Effector CD8-positive, alpha-beta T cell (primary cell): ENCODE results near the gene NBL1.
A peak's percentile ranks its signal among the peaks of the same experiment; 100 is the strongest.

ENCODE experiments used
- DNase-seq: peaks from one replicate; lab custom pipeline; 2025; lab: John Stamatoyannopoulos, UW
- total RNA-seq, 4 experiments: gene quantifications; one replicate each; lab custom pipeline; 2026; lab: John Stamatoyannopoulos, UW

The NBL1 gene
- 12.5 to 23.6 (median 19.7) reads per million in 4 experiments for total RNA-seq

DNA sequence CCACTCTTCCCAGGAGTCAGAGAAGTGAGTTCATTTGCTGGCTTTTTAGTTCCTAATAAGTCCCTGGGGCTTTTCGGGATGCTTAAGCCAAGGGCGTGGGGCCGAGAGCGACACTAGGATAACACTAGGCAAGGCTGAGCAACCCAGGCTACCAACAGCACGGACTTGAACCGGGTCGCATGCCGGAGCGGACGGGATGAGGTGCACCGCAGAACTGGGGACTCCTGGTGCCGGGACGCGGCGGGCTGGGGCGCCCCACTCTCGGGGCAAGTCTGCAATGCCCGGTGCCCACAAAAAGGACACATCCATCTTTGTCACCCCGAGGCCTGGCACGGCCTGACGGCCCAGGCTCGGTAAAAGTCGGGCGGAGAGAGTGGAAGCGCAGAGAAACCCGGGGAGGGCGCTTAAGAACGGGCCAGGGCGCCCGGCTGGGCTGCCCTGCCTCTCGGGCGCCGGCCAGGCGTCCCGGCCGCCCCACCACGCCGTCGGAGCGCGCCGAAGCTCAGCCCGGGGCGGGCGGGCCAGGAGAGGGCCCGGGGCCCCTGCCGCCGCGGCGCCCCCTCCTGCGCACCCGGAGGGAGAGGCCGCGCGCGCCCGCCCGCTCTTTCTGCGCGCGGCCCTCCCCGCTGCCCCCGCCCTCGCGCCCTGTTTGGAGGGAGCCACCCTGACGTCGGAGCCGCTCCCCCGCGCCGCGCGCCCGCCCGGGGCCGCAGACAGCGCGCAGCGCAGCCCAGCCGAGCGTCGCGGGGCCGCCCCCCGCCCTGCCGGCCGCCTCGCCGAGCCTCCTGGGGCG is at the start of gene NBL1:
Gene NBL1 (plus strand): TSS at position 710 of the 793 bp plus-strand sequence. CDS start 10,720 bp downstream, outside the sequence.
- DNase-seq = peak; percentile 59

DNA sequence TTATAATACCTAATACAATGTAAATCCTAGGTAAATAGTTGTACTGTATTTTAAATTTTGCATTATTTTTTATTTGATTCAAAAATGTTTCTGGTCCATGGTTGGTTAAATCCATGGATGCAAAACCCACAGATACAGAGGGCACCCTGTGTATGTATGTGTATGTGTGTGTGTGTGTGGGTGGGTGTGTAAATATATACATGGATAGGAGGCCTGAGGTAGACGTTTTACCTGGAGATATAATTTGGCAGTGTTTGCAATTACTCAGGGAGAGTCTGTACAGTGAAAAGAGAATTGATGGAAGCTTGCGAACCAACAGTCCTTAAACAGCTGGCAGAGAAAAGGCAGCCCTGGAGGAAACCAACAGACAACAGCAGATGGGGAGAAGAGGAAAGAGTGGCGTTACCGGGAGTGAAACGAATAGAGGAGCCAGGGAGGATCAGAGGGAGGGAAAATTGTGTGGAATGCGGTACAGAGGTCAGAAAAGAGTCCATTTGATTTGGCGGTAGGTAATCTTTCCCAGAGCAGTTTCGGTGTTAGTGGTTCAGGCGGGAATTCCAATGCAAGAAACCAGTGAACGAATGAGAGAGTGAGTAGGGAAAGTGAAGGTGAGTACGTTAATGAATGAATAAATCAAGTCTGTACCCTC is 47.9 kb upstream of the NBL1 start:
- no peak for DNase-seq

- DNase-seq = peak; percentile 96
Observed at GRCh38 chr1:19596714-19597495, 47.2 kb upstream of the NBL1 start.

DNA sequence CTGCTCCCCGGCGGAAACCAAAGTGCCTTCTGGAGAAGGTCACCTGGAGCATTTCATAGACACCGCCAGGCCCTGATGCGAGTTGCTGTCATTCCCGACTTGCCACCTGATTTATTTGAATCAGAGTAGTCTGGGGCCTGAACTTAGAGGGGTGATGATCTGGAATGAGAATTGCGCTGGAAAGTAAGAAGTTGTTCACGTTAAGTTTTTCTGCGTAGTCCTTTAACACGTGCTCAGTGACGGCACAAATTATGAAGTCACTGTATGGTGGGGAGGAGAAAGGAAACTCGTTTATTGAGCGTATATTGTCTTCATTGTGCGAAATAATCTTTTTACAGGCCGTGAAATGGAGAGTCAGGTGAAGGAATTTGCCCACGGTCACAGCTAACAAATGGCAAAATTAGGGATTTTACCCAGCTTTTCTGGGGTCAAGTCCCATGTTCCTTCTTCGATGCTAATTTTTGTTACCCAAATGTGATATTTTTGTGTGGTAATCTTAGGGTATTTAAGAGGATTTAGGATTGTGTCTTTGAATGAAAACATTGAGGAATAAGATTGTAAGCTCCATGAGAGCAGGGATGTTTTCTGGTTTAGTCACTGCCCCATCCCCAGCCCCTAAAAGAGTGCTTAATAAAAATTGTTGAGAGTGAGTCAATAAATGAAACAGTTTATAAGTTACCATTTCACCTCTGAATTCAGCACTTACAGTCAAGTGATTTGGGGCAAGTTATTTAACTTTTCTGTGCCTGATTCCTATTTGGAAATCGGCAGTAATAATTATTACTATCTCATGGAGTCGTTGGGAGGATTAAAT is 46.4 kb upstream of the NBL1 start:
- DNase-seq = no peak

DNA sequence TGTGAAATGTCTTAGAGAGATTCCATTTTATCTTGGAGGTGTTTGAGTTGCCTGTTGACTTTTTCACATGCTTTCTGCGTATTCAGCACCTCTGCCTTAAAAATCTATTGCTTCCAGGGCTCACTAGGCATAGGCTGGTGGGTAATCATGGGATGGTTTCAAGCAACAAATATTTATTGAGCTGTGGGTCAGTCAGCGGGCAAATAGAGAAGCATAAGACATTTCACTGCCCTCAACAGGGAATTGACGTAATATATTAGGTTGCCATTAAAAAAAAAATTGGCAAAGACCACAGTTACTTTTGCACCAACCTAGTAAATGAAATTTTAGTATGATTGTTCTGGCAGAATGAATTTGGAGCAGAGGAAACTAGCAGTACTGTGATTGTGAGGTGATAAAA is 44.3 kb upstream of the NBL1 start:
- DNase-seq = no peak

- no peak for DNase-seq
Observed at GRCh38 chr1:19602486-19602885, 41.6 kb upstream of the NBL1 start.

DNA sequence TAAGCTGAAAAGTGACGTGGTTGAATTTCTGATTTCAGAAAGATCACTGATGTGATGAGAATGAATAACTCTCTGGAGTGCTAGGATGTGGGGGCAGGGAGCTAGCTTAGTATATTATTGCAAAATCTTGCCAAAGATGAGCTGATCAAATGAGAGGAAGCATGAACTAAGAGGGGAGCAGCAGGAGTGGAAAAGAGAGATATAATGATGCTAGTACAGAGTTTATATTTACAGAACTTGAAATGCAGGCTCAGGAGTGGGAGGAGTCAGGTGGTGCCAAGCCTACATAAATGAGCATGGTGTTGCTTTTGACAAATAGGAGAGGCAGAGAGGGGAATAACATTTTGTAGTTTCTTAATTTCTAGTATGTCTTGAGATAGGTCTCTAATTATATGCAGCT is 38.1 kb upstream of the NBL1 start:
- DNase-seq = no peak

- DNase-seq = peak; percentile 42
Observed at GRCh38 chr1:19606817-19607642, 37.1 kb upstream of the NBL1 start.

DNA sequence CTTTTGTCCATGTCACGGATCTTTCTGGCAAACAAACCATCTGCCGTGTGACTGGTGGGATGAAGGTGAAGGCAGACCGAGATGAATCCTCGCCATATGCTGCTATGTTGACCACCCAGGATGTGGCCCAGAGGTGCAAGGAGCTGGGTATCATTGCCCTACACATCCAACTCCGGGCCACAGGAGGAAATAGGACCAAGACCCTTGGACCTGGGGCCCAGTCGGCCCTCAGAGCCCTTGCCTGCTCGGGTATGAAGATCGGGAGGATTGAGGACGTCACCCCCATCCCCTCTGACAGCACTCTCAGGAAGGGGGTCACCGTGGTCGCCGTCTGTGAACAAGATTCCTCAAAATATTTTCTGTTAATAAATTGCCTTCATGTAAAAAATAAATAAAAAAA is 35.9 kb upstream of the NBL1 start:
- DNase-seq = no peak

GRCh38 chr1:19610282-19610981 is 33.7 kb upstream of the NBL1 start:
- DNase-seq = no peak

GRCh38 chr1:19612530-19612929 is 31.6 kb upstream of the NBL1 start:
- no peak for DNase-seq

- no peak for DNase-seq
Observed at GRCh38 chr1:19613171-19613703, 30.9 kb upstream of the NBL1 start.

- no peak for DNase-seq
Observed at GRCh38 chr1:19615438-19615837, 28.7 kb upstream of the NBL1 start.

DNA sequence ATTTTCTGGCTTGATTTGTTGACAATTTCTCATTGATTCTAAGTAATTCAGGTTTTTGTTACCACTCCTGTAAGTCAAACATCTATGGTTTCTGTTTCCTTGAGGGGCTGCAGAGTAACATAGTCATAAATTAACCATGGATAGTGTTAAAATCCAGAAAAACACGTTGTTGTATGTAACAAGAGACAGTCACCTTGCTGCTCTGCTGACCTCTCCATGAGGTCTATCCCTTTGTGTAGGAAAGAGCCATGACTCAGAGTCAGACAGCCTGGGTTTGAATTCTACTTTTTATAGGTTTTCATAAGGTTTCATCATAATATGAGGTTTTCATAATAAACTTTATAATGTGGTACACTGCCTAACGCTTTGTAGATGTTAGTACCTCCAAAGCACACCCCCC is 27.6 kb upstream of the NBL1 start:
- no peak for DNase-seq

GRCh38 chr1:19617376-19617775 is 26.7 kb upstream of the NBL1 start:
- no peak for DNase-seq

GRCh38 chr1:19618428-19618827 is 25.7 kb upstream of the NBL1 start:
- no peak for DNase-seq

GRCh38 chr1:19619697-19620384 is 24.3 kb upstream of the NBL1 start:
- DNase-seq = no peak

- DNase-seq = no peak
Observed at GRCh38 chr1:19620786-19621185, 23.3 kb upstream of the NBL1 start.

DNA sequence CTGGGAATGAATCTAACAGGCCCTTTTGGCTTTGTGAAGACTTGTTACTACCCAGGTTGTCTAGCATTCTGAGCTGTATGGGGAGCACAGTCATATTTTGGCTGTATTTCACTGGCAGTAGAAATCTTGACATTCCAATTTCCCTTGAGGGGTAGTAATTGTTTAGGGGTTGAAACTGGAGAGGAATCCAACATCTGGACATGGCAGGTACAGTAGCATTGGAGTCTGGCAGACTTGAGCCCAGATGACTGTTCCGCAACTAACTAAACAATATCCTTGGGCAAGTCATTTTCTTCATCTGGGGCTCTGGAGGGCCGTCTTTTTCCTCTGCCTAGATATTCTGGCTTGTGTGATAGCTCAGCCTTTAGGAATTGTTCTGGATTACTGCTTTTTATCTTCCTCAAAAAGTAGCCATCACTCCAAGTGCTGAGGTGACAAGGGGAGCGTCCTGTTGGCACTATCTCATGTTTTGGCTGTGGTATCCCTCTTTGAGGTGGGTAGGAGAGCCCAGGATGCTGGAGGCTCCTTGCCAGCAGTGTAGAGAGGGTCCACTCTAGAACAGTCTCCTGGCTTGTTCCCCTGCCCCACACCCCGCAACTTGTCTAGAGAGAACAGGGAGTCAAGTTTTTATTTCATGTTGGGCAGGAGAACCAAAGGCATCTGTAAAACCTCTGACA is 22.7 kb upstream of the NBL1 start:
- no peak for DNase-seq
